Measurements from ENCODE around the gene MATK.

DNA sequence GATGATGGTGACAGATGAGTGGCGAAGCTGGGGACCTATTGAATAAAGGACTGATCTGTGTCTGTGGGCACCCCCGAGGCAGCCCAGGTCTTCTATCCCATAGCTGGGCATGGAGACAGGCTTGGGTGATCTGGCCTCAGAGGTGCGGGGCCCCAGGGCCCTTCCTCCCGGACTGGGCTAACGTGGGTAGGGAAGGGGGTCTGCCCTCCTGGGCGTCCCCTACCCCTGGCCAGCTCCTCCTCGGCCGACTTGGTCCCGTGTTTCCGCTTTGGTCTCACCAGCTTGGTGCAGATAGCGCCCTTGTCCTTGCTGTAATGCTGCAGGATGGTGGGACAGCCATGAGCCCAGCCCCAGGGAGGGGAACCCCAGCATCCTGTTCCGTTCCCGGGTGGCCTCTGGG is 3.3 kb downstream of the MATK start:
- no peak for TF ChIP-seq POLR2A (IDR thresholded peaks at IDR 0.05; ENCODE audit: low read depth, low read length)
- no peak for TF ChIP-seq POLR2AphosphoS5 (IDR thresholded peaks at IDR 0.05; ENCODE audit: low read depth, low read length)

All from GM12892 (cell line).